Activated T-cell treated with anti-CD3 and anti-CD28 coated beads, Interleukin-2, amount 50 U/mL, for 72 hours (primary cell): ENCODE measurements around the gene TMEM52. TPM values are rescaled to one million over a fixed set of nuclear protein-coding genes. Genes with fewer than 3 reads are reported as not detected.

Source experiments
- ATAC-seq, 2 donors: fragments of 150-1000 bp; cut with Tn5 transposase; replicated peaks in 1 of 2; 2 replicates each; pipeline ENCODE4 v1.10.0; 2021; ENCODE audit warnings: moderate library complexity in 2 of 2, mild to moderate bottlenecking in 1 of 2
- DNase-seq, 2 donors: peaks; one replicate each; pipeline ENCODE4 v3.0.0; 2021 to 2022; ENCODE audit warnings: mixed read lengths in 1 of 2
- H3K27ac Mint-ChIP-seq: one replicate; pipeline ENCODE4 v1.8.0; 2022; ENCODE audit warnings: mild to moderate bottlenecking, moderate library complexity, mixed read lengths
- H3K27me3 Mint-ChIP-seq: one replicate; pipeline ENCODE4 v1.8.0; 2022; ENCODE audit warnings: low read depth, mixed read lengths
- H3K36me3 Mint-ChIP-seq, 2 donors: one replicate each; pipeline ENCODE4 v1.8.0; 2022; ENCODE audit warnings: mixed read lengths in 2 of 2, mild to moderate bottlenecking in 1 of 2; ENCODE audit not compliant: insufficient read depth in 2 of 2
- H3K4me1 Mint-ChIP-seq: one replicate; pipeline ENCODE4 v1.8.0; 2022; ENCODE audit warnings: low read depth, mixed read lengths
- H3K4me3 Mint-ChIP-seq, 2 donors: one replicate each; pipeline ENCODE4 v1.8.0; 2022; ENCODE audit warnings: mild to moderate bottlenecking in 2 of 2, mixed read lengths in 2 of 2, moderate library complexity in 2 of 2
- H3K9me3 Mint-ChIP-seq, 2 donors: one replicate each; pipeline ENCODE4 v1.8.0; 2022; ENCODE audit warnings: mixed read lengths in 2 of 2
- total RNA-seq, 2 donors: library from RNA; stranded (reverse); gene quantifications; one replicate each; pipeline ENCODE4 v1.2.3, GENCODE V29; 2022

TMEM52 gene
- total RNA-seq, 2 donors from 2014 or later = 0.88 to 1.0 TPM

DNA sequence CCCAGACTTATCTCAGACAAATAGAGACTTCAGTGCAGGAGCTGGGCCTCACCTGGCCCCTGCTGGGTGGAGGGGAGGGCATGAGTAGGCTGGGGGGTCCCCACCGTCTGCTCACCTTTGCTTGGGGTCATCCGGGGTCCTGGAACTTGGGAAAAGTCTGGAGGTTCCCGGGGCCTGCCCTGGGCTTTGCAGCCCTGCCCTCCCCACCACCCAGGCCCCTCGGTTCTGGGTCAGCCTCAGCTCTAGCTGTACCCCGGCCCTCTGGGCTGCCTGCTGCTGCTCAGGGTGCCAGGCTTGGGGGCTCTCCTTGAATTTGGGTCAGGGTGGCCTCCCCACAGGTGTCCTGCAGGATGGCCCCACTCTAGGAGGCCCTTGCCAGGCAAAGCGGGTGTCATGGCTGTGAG is 2.4 kb upstream of the TMEM52 start:
- H3K27ac Mint-ChIP-seq = no peak overlapping the region
- H3K9me3 Mint-ChIP-seq = no peaks in the 10 kb centered on the region
- H3K36me3 Mint-ChIP-seq = no peaks in the 10 kb centered on the region
- H3K4me3 Mint-ChIP-seq = no peak overlapping the region
- no peaks in the 10 kb centered on the region for H3K27me3 Mint-ChIP-seq
- DNase-seq (no peak), ATAC-seq (no peak)
- peaks cover 5% of the 10 kb centered on the region for H3K4me1 Mint-ChIP-seq

- DNase-seq (no peak), ATAC-seq (no peak)
- Mint-ChIP-seq H3K27me3 (no peaks in the 10 kb centered on the region), H3K4me1 (peaks cover 5% of the 10 kb centered on the region), H3K27ac (no peak overlapping the region), H3K36me3 (no peaks in the 10 kb centered on the region), H3K4me3 (no peak overlapping the region), H3K9me3 (no peaks in the 10 kb centered on the region)
Observed at GRCh38 chr1:1920608-1921458, 1.8 kb upstream of the TMEM52 start.

DNA sequence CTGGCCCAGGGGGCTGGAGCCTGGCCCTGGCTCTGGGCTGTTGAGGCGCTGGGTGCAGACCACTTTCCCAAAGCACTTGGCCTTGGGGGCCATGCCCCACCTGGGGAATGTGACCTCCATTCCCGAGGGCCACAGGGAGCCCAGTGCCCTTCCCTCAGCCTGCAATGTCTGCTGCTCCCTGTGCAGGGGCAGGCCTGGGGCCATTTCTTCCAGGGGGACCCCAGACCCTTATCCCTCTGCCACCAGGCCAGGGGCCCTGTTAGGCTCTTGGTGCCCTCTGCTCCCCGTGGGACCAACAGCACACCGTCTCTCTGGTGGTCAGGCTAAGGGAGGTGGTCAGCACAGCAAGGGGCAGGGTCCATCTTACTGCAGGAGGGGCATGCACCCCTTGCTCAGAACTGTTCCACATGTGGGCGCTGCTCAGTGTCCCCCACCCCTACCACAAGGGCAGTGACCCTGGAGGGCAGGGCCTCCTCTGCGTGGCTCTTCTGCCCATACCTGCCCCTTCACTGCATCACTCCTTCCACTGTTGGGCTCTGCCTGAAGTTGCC is 1.1 kb upstream of the TMEM52 start:
- ATAC-seq (no peak), DNase-seq (no peak)
- H3K36me3 Mint-ChIP-seq = no peaks in the 10 kb centered on the region
- H3K27ac Mint-ChIP-seq = no peak overlapping the region
- H3K27me3 Mint-ChIP-seq = no peaks in the 10 kb centered on the region
- no peaks in the 10 kb centered on the region for H3K9me3 Mint-ChIP-seq
- peaks cover 5% of the 10 kb centered on the region for H3K4me1 Mint-ChIP-seq
- H3K4me3 Mint-ChIP-seq = peak overlapping the region in 1 of 2 donors; percentile 59

DNA sequence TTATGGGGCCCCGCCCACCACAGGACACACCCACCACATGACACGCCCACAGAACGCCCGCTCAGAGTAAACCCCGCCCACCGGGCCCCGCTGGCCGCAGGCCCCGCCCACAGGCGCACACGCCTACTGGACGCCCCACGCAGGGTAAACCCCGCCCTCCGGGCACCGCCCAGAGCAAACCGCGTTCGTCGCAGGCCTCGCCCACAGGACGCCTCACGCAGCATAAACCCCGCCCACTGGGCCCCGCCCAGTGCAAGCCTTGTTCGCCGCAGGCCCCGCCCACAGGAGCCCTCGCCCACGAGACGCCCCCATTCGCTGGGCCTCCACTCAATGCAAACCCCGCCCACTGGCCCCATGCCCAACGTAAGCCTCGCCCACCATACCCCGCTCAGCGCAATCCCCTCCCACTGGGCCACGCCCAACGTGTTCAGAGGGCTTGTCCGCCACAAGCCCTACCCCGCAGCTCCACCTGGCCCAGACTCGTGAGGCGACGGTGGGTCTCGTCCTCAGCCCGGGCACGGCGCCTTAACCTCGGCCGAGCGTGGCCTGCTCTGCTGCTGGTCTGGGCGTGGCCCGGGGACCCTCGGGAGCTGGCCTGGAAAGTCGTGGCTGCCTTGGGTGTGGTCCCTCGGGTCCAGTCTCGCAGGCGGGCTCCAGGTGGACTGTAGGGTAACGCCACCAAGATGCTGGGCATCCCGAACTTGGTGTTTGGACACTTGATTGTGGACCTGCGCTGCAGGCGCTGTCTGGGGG is 401 bp upstream of the TMEM52 start:
- H3K4me1 Mint-ChIP-seq = peaks cover 5% of the 10 kb centered on the region
- ATAC-seq = peak; percentile 88 to 89
- peak; percentile 100 for DNase-seq
- H3K4me3 Mint-ChIP-seq = peak overlapping the region; percentile 59 to 69
- H3K27ac Mint-ChIP-seq = no peak overlapping the region
- H3K27me3 Mint-ChIP-seq = no peaks in the 10 kb centered on the region
- H3K9me3 Mint-ChIP-seq = no peaks in the 10 kb centered on the region
- H3K36me3 Mint-ChIP-seq = no peaks in the 10 kb centered on the region

- H3K4me3 Mint-ChIP-seq = peak overlapping the region; percentile 60 to 69
- H3K27ac Mint-ChIP-seq = no peak overlapping the region
- ATAC-seq (no peak), DNase-seq (no peak)
- H3K36me3 Mint-ChIP-seq = no peaks in the 10 kb centered on the region
- no peaks in the 10 kb centered on the region for H3K27me3 Mint-ChIP-seq
- no peaks in the 10 kb centered on the region for H3K9me3 Mint-ChIP-seq
- H3K4me1 Mint-ChIP-seq = peaks cover 5% of the 10 kb centered on the region
Observed at GRCh38 chr1:1917995-1918900, 831 bp downstream of the TMEM52 start.

DNA sequence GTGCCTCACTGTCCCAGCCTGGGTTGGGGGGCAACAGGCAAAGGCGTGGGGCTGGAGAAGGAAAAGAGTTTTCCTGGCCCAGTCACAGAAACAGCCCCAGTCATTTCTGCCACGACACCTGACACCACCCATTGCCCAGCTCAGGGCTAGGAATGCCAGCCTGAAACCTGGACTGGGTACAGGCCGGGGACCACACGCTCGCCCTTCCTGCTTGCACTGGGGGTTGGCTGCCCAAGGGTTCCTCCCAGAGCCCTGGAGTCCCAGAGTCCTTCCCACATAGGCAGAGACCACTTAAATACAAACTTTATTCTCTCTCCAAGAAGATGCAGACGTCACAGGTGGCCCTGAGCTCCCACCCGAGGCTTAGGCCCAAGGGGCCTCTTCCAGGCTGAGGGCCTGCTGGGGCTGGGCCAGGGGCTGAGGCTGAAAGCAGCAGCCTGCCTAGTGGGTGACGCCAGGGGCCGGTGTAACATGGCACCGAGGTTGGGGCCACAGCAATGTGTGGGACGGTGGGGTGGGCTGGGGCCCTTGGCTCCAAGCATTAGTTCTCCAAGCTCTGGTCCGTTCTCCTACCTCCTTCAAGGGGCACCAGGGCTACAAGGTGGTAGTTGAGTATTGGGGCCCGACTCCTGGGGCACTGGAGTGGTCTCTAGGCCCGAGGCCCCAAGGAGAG is 1.6 kb downstream of the TMEM52 start:
- DNase-seq = no peak
- no peaks in the 10 kb centered on the region for H3K27me3 Mint-ChIP-seq
- H3K36me3 Mint-ChIP-seq = no peaks in the 10 kb centered on the region
- peak overlapping the region; percentile 60 to 61 for H3K4me3 Mint-ChIP-seq
- H3K4me1 Mint-ChIP-seq = peaks cover 5% of the 10 kb centered on the region
- no peak overlapping the region for H3K27ac Mint-ChIP-seq
- no peaks in the 10 kb centered on the region for H3K9me3 Mint-ChIP-seq
- no peak for ATAC-seq

DNA sequence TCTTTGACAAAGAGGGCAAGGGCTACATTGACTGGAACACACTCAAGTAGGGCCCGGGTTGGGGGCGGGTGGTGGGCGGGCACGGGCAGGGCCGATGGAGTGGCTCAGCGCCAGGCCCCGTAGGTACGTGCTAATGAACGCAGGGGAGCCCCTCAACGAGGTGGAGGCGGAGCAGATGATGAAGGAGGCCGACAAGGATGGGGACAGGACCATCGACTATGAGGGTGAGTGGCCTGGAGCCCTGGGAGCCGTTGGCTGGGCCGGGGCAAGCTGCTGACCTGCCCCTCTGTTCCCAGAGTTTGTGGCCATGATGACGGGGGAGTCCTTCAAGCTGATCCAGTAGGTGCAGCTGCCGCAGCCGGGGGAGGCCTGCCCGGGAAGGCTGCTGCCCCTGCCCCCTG is 2.2 kb downstream of the TMEM52 start:
- H3K27me3 Mint-ChIP-seq = no peaks in the 10 kb centered on the region
- H3K4me3 Mint-ChIP-seq = no peak overlapping the region
- H3K27ac Mint-ChIP-seq = no peak overlapping the region
- DNase-seq = no peak
- no peaks in the 10 kb centered on the region for H3K9me3 Mint-ChIP-seq
- no peak for ATAC-seq
- H3K36me3 Mint-ChIP-seq = no peaks in the 10 kb centered on the region
- H3K4me1 Mint-ChIP-seq = peaks cover 5% of the 10 kb centered on the region

DNA sequence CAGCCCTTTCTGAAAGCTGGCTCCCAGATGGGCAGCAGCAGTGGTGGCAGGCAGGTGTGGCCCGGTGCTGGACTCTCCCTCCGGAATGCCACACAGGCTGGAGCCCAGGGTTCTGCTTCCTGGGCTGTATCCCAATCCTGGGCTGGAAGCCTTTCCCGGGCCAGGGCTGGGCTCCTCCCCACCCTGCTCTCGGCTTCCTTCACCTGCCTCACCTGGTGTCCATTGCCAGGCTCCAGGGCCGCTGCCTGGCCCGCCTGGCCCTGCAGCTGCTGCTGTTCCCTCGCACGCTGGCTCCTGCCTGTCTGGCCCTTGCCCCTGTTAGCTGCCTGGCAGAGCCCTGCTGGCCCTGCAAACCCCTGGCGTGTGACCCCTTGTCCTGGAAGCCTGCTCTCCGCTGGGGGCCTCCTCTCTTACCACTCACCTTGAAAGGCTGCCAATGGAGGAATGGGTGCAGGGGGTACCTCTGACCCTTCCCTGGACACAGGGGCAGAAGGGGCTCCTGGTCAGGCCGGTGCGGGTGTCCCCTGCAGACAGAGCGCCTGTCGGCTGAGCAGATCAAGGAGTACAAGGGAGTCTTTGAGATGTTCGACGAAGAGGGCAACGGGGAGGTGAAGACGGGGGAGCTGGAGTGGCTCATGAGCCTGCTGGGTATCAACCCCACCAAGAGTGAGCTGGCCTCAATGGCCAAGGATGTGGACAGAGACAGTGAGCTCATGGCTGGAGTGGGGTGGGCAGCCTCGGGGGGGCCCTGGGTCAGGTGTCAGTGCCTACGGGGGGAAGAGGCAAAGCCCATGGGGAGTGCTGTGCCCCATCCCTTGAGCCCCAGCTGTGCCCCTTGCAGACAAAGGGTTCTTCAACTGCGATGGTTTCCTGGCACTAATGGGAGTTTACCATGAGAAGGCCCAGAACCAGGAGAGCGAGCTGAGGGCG is 2.9 kb downstream of the TMEM52 start:
- no peak for DNase-seq
- ATAC-seq = no peak
- no peaks in the 10 kb centered on the region for H3K9me3 Mint-ChIP-seq

GRCh38 chr1:1914971-1915692 is 3.9 kb downstream of the TMEM52 start, which contains the start of gene CALML6:
Gene CALML6 (plus strand): TSS chr1:1915260. CDS start chr1:1915281, 21 bp downstream.
- H3K4me3 Mint-ChIP-seq = no peak within 1 kb of the TSS
- no peak for DNase-seq
- no peak for ATAC-seq
- no peaks in the 10 kb centered on the region for H3K9me3 Mint-ChIP-seq
- no peaks in the 10 kb centered on the region for H3K27me3 Mint-ChIP-seq
- H3K27ac Mint-ChIP-seq = no peak within 1 kb of the TSS
- H3K36me3 Mint-ChIP-seq = no peaks in the 10 kb centered on the region
- peaks cover 9% of the 10 kb centered on the region for H3K4me1 Mint-ChIP-seq

More for the DNA sequence above, 2.9 kb downstream of the TMEM52 start:
- H3K27ac Mint-ChIP-seq = no peak overlapping the region
- no peak overlapping the region for H3K4me3 Mint-ChIP-seq
- no peaks in the 10 kb centered on the region for H3K27me3 Mint-ChIP-seq
- H3K36me3 Mint-ChIP-seq = no peaks in the 10 kb centered on the region
- H3K4me1 Mint-ChIP-seq = peaks cover 5% of the 10 kb centered on the region

- no peak for ATAC-seq
Observed at GRCh38 chr1:1914101-1914970, 4.7 kb downstream of the TMEM52 start.

More at GRCh38 chr1:1914101-1914970, 4.7 kb downstream of the TMEM52 start:
- H3K27ac Mint-ChIP-seq = no peak overlapping the region
- no peaks in the 10 kb centered on the region for H3K9me3 Mint-ChIP-seq
- peaks cover 15% of the 10 kb centered on the region for H3K4me1 Mint-ChIP-seq
- no peaks in the 10 kb centered on the region for H3K27me3 Mint-ChIP-seq
- H3K4me3 Mint-ChIP-seq = no peak overlapping the region
- no peak for DNase-seq
- no peaks in the 10 kb centered on the region for H3K36me3 Mint-ChIP-seq
